Activated CD8-positive, alpha-beta T cell treated with anti-CD3 and anti-CD28 coated beads, Interleukin-2, amount 10 ng/mL, durations not matched to agents 7 days and 5 days (primary cell): Measurements from ENCODE around the gene ILDR2. TPM values are rescaled to one million over a fixed set of nuclear protein-coding genes. Genes with fewer than 3 reads are reported as not detected.

Experiments
- ATAC-seq: fragments of 150-1000 bp; cut with Tn5 transposase; one replicate; pipeline ENCODE4 v1.10.0; 2021; ENCODE audit warnings: moderate library complexity
- CTCF ChIA-PET: fragments of 350-600 bp; sonication (Branson Sonifier 250); formaldehyde crosslinking; loops from one replicate; lab custom pipeline; 2021; ENCODE audit warnings: antibody characterized with exemption; lab: Charles Lee
- POLR2A ChIA-PET: fragments of 350-600 bp; sonication (Branson Sonifier 250); formaldehyde crosslinking; loops from one replicate; lab custom pipeline; 2021; ENCODE audit warnings: antibody characterized with exemption; lab: Charles Lee
- DNase-seq: peaks from one replicate; pipeline ENCODE4 v3.0.0-alpha.2; 2020
- H3K27ac Mint-ChIP-seq: one replicate; pipeline ENCODE4 v1.8.0; 2021; ENCODE audit warnings: mild to moderate bottlenecking, mixed read lengths
- H3K27me3 Mint-ChIP-seq: one replicate; pipeline ENCODE4 v1.8.0; 2021; ENCODE audit warnings: low read depth, mixed read lengths
- H3K36me3 Mint-ChIP-seq: one replicate; pipeline ENCODE4 v1.8.0; 2021; ENCODE audit warnings: low read depth, mixed read lengths
- H3K4me1 Mint-ChIP-seq: one replicate; pipeline ENCODE4 v1.8.0; 2021; ENCODE audit warnings: low read depth, mixed read lengths
- H3K4me3 Mint-ChIP-seq: one replicate; pipeline ENCODE4 v1.8.0; 2021; ENCODE audit warnings: mild to moderate bottlenecking, mixed read lengths
- H3K9me3 Mint-ChIP-seq: one replicate; pipeline ENCODE4 v1.8.0; 2022; ENCODE audit warnings: mixed read lengths; ENCODE audit not compliant: insufficient read depth
- total RNA-seq, 2 experiments: library from RNA; stranded (reverse); gene quantifications; one replicate each; pipeline ENCODE4 v1.2.3, GENCODE V29; 2021

Gene ILDR2
- 1 to 10 TPM; 4.3 to 5.0 TPM for total RNA-seq

- DNase-seq = peak; percentile 70
- Mint-ChIP-seq H3K36me3 (no peaks in the 10 kb centered on the region), H3K4me1 (peaks cover 33% of the 10 kb centered on the region), H3K9me3 (no peaks in the 10 kb centered on the region), H3K27me3 (peaks cover 37% of the 10 kb centered on the region), H3K4me3 (peak within 1 kb of the TSS; percentile 78), H3K27ac (peak within 1 kb of the TSS; percentile 36)
- POLR2A ChIA-PET = no interaction called here
- ATAC-seq = peak; percentile 94
- CTCF ChIA-PET = interaction anchor here (1.7 to 2.2 kb wide), 3 partner anchors 65 to 83 kb away, joined by 5 to 12 read pairs (median 5); no protein-coding TSS in a partner anchor
Measured at GRCh38 chr1:166975361-166976129, at the start of gene ILDR2. ILDR2 (minus strand) TSS chr1:166975540; CDS start chr1:166975268, 272 bp downstream.

- Mint-ChIP-seq H3K9me3 (no peaks in the 10 kb centered on the region), H3K27ac (no peak overlapping the region), H3K4me3 (no peak overlapping the region), H3K27me3 (peaks cover 21% of the 10 kb centered on the region), H3K4me1 (no peaks in the 10 kb centered on the region), H3K36me3 (no peaks in the 10 kb centered on the region)
- ATAC-seq (no peak), DNase-seq (no peak)
- CTCF ChIA-PET = interaction anchor here (0.8 to 1.0 kb wide), 2 partner anchors 44 to 112 kb away, joined by 3 read pairs; no protein-coding TSS in a partner anchor
- POLR2A ChIA-PET = no interaction called here
Measured at GRCh38 chr1:167022384-167022783, 47.0 kb upstream of the ILDR2 start.

GRCh38 chr1:167016100-167016750 is 40.9 kb upstream of the ILDR2 start:
- no peak overlapping the region for H3K4me3 Mint-ChIP-seq
- no peak overlapping the region for H3K27ac Mint-ChIP-seq
- H3K9me3 Mint-ChIP-seq = no peaks in the 10 kb centered on the region
- no peak for ATAC-seq
- CTCF ChIA-PET = no interaction called here
- no peak for DNase-seq
- H3K27me3 Mint-ChIP-seq = peaks cover 14% of the 10 kb centered on the region
- no peaks in the 10 kb centered on the region for H3K36me3 Mint-ChIP-seq
- peaks cover 2% of the 10 kb centered on the region for H3K4me1 Mint-ChIP-seq
- POLR2A ChIA-PET = interaction anchor here (0.6 kb wide), 2 partner anchors 27 to 39 kb away, joined by 3 read pairs; no protein-coding TSS in a partner anchor

DNA sequence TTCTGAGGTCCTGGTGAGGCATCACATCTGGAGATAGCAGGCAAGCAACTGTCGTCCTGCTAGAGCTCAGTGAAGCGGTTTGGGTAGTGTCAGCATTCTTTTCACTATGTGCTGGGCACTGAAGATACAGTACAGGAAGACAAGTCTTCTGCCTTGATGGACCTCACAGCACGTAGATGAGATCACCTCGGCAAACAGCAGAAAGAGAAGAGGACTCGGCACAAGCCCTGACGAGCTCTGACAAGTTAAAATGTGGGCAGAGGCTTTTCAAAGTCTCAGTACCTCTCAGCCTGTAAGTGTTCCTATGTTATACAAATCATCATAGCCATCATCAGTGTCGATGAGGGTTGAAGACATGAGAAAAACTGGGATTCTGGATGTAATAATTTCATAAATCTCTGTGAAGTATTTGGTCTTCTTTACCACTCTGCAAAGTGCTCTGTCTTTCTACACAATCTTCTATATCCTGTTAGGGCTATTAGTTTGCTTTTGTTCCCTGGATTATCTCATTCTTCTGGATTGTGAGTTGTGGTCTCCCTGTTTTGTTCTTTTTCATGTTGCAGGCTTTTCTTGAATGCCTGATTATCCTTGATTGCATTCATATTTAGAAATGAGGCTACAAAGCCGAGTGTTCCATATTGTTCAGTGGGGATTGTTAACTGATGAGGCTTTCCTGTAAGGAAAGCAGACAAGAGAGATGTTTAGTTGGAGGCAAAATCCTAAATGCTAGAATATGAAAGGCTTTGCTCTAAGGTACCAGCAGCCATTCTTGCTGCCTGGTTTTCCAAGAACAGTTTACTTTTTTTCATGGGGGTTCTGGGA is 38.0 kb upstream of the ILDR2 start:
- peaks cover 15% of the 10 kb centered on the region for H3K4me1 Mint-ChIP-seq
- H3K27me3 Mint-ChIP-seq = peaks cover 12% of the 10 kb centered on the region
- no peak overlapping the region for H3K27ac Mint-ChIP-seq
- CTCF ChIA-PET = no interaction called here
- DNase-seq = no peak
- ATAC-seq = no peak
- H3K9me3 Mint-ChIP-seq = peaks cover 3% of the 10 kb centered on the region
- POLR2A ChIA-PET = no interaction called here
- peaks cover 4% of the 10 kb centered on the region for H3K36me3 Mint-ChIP-seq
- no peak overlapping the region for H3K4me3 Mint-ChIP-seq

GRCh38 chr1:167012570-167012969 is 37.2 kb upstream of the ILDR2 start:
- no peak for DNase-seq
- H3K4me3 Mint-ChIP-seq = no peak overlapping the region
- ChIA-PET POLR2A (no interaction called here), CTCF (no interaction called here)
- peaks cover 3% of the 10 kb centered on the region for H3K9me3 Mint-ChIP-seq
- peaks cover 12% of the 10 kb centered on the region for H3K27me3 Mint-ChIP-seq
- H3K4me1 Mint-ChIP-seq = peaks cover 15% of the 10 kb centered on the region
- no peak overlapping the region for H3K27ac Mint-ChIP-seq
- no peak for ATAC-seq
- peaks cover 4% of the 10 kb centered on the region for H3K36me3 Mint-ChIP-seq

GRCh38 chr1:167011560-167012191 is 36.3 kb upstream of the ILDR2 start:
- ChIA-PET POLR2A (no interaction called here), CTCF (no interaction called here)
- no peak for ATAC-seq
- H3K27ac Mint-ChIP-seq = no peak overlapping the region
- DNase-seq = no peak
- peaks cover 3% of the 10 kb centered on the region for H3K9me3 Mint-ChIP-seq
- H3K4me3 Mint-ChIP-seq = no peak overlapping the region
- H3K27me3 Mint-ChIP-seq = peaks cover 16% of the 10 kb centered on the region
- peaks cover 4% of the 10 kb centered on the region for H3K36me3 Mint-ChIP-seq
- peaks cover 15% of the 10 kb centered on the region for H3K4me1 Mint-ChIP-seq

- no peak for DNase-seq
- Mint-ChIP-seq H3K36me3 (no peaks in the 10 kb centered on the region), H3K9me3 (no peaks in the 10 kb centered on the region), H3K4me3 (no peak overlapping the region), H3K27me3 (peaks cover 9% of the 10 kb centered on the region), H3K27ac (no peak overlapping the region), H3K4me1 (peaks cover 3% of the 10 kb centered on the region)
- no peak for ATAC-seq
- ChIA-PET CTCF (no interaction called here), POLR2A (no interaction called here)
Measured at GRCh38 chr1:167003711-167004110, 28.4 kb upstream of the ILDR2 start.

DNA sequence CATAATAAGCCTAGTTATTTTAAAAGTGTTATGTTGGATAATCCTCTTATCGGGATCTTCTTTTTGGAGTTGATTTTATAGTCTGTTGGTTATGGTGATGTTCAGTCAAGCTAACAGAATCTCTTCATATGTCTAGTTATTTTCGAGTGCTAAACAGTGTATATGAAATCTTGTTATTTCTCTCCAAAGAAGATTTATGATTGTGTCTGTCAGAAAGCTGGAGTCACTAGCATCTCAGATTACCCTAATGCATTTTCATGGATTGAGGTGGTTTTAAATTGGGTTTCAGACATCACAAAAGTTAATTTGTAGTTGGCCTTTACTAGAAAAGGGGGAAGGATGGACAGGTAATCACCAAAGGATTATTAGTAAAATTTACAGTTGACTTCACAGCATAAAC is 27.0 kb upstream of the ILDR2 start:
- no peak for ATAC-seq
- CTCF ChIA-PET = no interaction called here
- Mint-ChIP-seq H3K4me1 (peaks cover 3% of the 10 kb centered on the region), H3K4me3 (no peak overlapping the region), H3K27ac (no peak overlapping the region), H3K27me3 (peaks cover 9% of the 10 kb centered on the region), H3K36me3 (no peaks in the 10 kb centered on the region), H3K9me3 (no peaks in the 10 kb centered on the region)
- DNase-seq = no peak
- POLR2A ChIA-PET = no interaction called here

DNA sequence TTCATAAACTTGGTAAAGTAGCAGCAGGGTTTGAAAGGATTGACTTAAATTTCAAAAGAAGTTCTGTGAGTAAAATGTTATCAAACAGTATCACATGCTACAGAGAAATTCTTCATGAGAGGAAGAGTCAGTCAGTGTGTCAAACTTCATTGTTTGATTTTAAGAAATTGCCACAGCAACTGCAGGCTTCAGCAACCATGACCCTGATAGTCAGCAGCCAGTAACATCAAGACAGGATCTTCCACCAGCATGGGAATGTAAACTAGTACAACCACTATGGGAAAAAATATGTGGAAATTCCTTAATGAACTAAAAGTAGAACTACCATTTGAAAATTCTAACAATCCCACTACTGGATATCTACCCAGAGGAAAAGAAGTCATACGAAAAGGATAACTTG is 25.2 kb upstream of the ILDR2 start:
- H3K27ac Mint-ChIP-seq = no peak overlapping the region
- ChIA-PET CTCF (interaction anchor here (1.2 kb wide), 1 partner anchor 57 kb away, joined by 3 read pairs; no protein-coding TSS in a partner anchor), POLR2A (no interaction called here)
- H3K4me1 Mint-ChIP-seq = peaks cover 3% of the 10 kb centered on the region
- no peaks in the 10 kb centered on the region for H3K36me3 Mint-ChIP-seq
- H3K27me3 Mint-ChIP-seq = peaks cover 6% of the 10 kb centered on the region
- H3K4me3 Mint-ChIP-seq = no peak overlapping the region
- no peaks in the 10 kb centered on the region for H3K9me3 Mint-ChIP-seq
- ATAC-seq (no peak), DNase-seq (no peak)

DNA sequence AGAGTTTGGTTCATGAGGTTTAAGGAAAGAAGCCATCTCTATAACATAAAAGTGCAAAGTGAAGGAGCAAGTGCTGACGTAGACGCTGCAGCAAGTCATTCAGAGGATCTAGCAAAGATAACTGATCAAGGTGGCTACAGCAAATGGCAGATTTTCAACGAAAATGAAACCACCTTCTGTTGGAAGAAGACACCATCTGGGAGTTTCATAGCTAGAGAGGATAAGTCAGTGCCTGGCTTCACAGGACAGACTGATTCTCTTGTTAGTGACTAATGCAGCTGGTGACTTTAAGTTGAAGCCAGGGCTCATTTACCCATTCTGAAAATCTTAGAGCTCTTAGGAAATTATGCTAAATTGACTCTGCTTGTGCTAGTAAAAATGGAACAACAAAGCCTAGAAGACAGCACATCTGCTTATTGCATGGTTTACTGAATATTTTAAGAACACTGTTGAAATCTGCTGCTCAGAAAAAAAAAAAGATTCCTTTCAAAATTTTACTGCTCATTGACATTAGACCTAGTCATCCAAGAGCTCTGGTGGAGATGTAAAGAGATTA is 24.2 kb upstream of the ILDR2 start:
- CTCF ChIA-PET = interaction anchor here (1.1 to 1.4 kb wide), 3 partner anchors 58 to 94 kb away, joined by 3 to 7 read pairs (median 3); no protein-coding TSS in a partner anchor
- POLR2A ChIA-PET = no interaction called here
- H3K27me3 Mint-ChIP-seq = peaks cover 6% of the 10 kb centered on the region
- DNase-seq (no peak), ATAC-seq (no peak)
- no peak overlapping the region for H3K27ac Mint-ChIP-seq
- H3K36me3 Mint-ChIP-seq = no peaks in the 10 kb centered on the region
- peaks cover 3% of the 10 kb centered on the region for H3K4me1 Mint-ChIP-seq
- H3K9me3 Mint-ChIP-seq = no peaks in the 10 kb centered on the region
- H3K4me3 Mint-ChIP-seq = no peak overlapping the region

- no peaks in the 10 kb centered on the region for H3K36me3 Mint-ChIP-seq
- ChIA-PET POLR2A (no interaction called here), CTCF (interaction anchor here (1.1 to 1.4 kb wide), 2 partner anchors 89 to 94 kb away, joined by 3 to 7 read pairs; no protein-coding TSS in a partner anchor)
- peaks cover 3% of the 10 kb centered on the region for H3K4me1 Mint-ChIP-seq
- H3K9me3 Mint-ChIP-seq = no peaks in the 10 kb centered on the region
- DNase-seq = no peak
- H3K27me3 Mint-ChIP-seq = peaks cover 6% of the 10 kb centered on the region
- H3K27ac Mint-ChIP-seq = no peak overlapping the region
- no peak overlapping the region for H3K4me3 Mint-ChIP-seq
- ATAC-seq = no peak
Measured at GRCh38 chr1:166999075-166999474, 23.7 kb upstream of the ILDR2 start.
